Dendritic cell treated with granulocyte-macrophage colony-stimulating factor and Interleukin-4, amounts not matched to agents 40 ng/mL and 50 ng/mL, for 4 days (primary cell): ENCODE results near the gene TIGD1.
A peak's percentile ranks its signal among the peaks of the same experiment; 100 is the strongest.
"Not testable (repeated sequence)": the region's sequence is repeated elsewhere in the genome, so short reads cannot be mapped to it uniquely, and the experiment has no call there.

Source experiments
- H3K27ac Mint-ChIP-seq: one replicate; pipeline ENCODE4 v1.8.0; 2022; ENCODE audit warnings: mild to moderate bottlenecking, mixed read lengths
- H3K27me3 Mint-ChIP-seq: one replicate; pipeline ENCODE4 v1.8.0; 2022; ENCODE audit warnings: mild to moderate bottlenecking, mixed read lengths
- H3K36me3 Mint-ChIP-seq: one replicate; pipeline ENCODE4 v1.8.0; 2022; ENCODE audit warnings: low read depth, mixed read lengths
- H3K4me1 Mint-ChIP-seq: one replicate; pipeline ENCODE4 v1.8.0; 2022; ENCODE audit warnings: low read depth, mixed read lengths
- H3K4me3 Mint-ChIP-seq: one replicate; pipeline ENCODE4 v1.8.0; 2022; ENCODE audit warnings: mild to moderate bottlenecking, moderate library complexity, mixed read lengths
- H3K9me3 Mint-ChIP-seq: one replicate; pipeline ENCODE4 v1.8.0; 2022; ENCODE audit warnings: mixed read lengths
- intact Hi-C: fragments of 100-400 bp; cut with micrococcal nuclease; formaldehyde crosslinking; loops from one replicate; pipeline ENCODE4 v1.15.0; 2022

TIGD1 gene

DNA sequence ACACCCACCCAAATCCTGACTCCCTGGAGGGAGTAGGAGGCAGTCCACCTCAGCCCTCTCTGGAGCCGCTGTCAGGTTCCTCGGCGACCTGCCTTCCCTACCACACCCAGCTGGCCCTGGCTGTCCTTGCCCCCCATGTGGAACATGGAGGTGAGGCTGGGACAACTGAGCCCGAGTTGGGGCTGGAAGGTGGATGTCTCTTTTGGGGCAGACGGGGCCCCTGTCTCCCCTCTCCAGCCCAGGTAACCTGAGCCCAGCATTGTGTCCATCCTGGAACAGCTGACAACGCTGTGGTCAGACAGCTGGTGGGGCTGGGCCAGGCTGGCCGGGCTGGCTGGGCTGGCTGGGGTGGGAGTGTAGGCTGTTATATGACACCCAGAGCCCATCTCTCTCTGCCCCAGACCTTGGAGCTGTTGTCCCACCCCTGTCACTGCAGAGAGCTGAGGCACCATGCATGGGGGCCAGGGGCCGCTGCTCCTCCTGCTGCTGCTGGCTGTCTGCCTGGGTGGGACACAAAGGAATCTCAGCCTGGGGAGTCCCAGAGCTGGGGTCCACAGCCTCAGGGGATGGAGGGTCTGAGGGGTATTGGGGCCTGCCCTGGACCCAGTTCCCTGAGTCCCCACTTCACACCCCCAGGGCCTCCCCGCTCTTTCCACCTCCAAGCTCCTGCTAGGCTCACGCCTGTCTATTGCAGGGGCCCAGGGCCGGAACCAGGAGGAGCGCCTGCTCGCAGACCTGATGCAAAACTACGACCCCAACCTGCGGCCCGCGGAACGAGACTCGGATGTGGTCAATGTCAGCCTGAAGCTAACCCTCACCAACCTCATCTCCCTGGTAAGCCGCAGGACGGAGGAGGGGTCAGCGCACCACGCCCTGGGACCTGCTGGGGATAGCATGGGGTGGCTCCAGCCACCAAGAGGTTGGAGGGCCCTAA lies 10.8 kb downstream of the TIGD1 start, which contains the start of gene CHRNG:
CHRNG (plus strand) TSS at position 395 of the 934 bp plus-strand sequence; CDS start at position 451, 56 bp downstream.
- Mint-ChIP-seq H3K9me3 (peaks cover 24% of the 10 kb centered on the region), H3K4me1 (peaks cover 71% of the 10 kb centered on the region), H3K27me3 (peaks cover 1% of the 10 kb centered on the region), H3K4me3 (peak within 1 kb of the TSS; percentile 44), H3K27ac (peak within 1 kb of the TSS; percentile 78), H3K36me3 (peaks cover 32% of the 10 kb centered on the region)
- intact Hi-C loops: no loop called here

GRCh38 chr2:232538671-232539070 lies 11.7 kb downstream of the TIGD1 start:
- Mint-ChIP-seq H3K4me3 (peak overlapping the region; percentile 44), H3K4me1 (peaks cover 74% of the 10 kb centered on the region), H3K36me3 (peaks cover 23% of the 10 kb centered on the region), H3K27me3 (peaks cover 5% of the 10 kb centered on the region), H3K9me3 (peaks cover 24% of the 10 kb centered on the region), H3K27ac (peak overlapping the region; percentile 78)
- intact Hi-C loops: no loop called here

GRCh38 chr2:232537499-232537898 lies 12.9 kb downstream of the TIGD1 start:
- intact Hi-C loops: no loop called here

GRCh38 chr2:232537079-232537478 lies 13.3 kb downstream of the TIGD1 start:
- Mint-ChIP-seq H3K36me3 (peaks cover 12% of the 10 kb centered on the region), H3K4me3 (no peak overlapping the region), H3K9me3 (peaks cover 24% of the 10 kb centered on the region), H3K27me3 (peaks cover 8% of the 10 kb centered on the region), H3K4me1 (peaks cover 60% of the 10 kb centered on the region), H3K27ac (no peak overlapping the region)
- intact Hi-C loops: no loop called here

More at GRCh38 chr2:232537499-232537898, 12.9 kb downstream of the TIGD1 start:
- Mint-ChIP-seq H3K36me3 (peaks cover 12% of the 10 kb centered on the region), H3K4me3 (no peak overlapping the region), H3K4me1 (peaks cover 64% of the 10 kb centered on the region), H3K27me3 (peaks cover 8% of the 10 kb centered on the region), H3K27ac (no peak overlapping the region), H3K9me3 (peaks cover 24% of the 10 kb centered on the region)

DNA sequence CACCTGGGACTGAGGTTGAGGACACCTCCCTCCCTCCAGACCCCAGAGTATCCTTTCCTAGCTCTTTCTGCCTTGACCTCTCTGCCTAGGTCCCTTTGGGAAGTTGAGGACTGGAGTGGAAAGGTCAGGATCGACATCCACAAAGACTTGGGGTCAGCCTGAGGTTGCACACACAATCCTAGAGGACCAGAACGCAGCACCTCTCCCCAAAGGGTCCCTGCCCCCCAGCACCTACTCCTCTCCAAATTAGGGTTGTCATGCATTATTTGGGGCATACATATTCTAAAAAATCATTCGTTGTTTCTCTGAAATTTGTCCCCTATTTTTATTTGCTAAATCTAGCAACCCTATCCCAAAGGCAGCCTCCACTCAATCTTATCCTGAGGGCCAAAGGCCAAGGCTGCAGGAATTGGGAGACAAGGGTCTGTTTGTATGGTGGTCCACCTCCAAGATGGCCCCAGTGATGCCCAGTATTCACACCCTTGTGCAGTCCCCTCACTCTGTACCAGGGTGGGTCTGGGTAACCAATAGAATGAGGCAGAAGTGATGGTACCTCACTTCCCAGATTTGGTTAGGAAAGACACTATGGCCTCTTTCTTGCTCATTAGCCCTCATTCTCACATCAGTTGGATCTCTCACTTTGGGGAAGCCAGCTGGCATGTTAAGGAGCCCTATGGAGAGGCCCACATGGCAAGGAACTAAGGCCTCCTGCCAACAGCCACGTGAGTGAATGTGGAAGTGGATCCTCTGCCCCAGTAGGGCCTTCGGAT lies 14.4 kb downstream of the TIGD1 start:
- peaks cover 12% of the 10 kb centered on the region for H3K36me3 Mint-ChIP-seq
- H3K4me3 Mint-ChIP-seq: no peak overlapping the region
- H3K27ac Mint-ChIP-seq: no peak overlapping the region

DNA sequence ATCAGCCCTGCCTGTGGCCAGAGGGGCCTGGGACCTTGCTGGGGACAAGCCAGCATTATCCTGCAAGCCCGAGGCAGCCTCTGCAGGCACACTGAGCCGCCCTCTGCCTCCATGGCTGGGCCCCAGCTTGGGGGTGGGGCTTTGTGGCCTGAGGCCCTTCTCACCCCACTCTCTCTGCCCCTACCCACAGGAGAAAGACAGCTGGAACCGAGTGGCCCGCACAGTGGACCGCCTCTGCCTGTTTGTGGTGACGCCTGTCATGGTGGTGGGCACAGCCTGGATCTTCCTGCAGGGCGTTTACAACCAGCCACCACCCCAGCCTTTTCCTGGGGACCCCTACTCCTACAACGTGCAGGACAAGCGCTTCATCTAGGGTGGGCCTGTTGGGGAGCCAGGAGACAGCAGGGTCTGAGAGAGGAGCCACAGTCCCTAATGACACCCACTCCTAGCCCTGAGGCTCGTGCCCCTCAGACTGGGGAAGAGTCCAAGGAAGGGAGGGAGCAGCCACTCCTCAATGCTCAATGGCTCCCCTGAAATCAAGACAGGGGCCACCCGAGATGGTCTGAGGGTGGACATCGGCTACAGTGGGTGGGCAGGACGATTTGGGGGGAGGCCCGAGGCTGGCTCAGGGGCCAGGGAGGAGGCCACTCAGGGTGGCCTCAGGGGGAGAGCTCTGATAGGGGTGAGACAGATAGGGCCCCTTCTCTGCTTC lies 15.3 kb downstream of the TIGD1 start:
- peak overlapping the region; percentile 20 for H3K27ac Mint-ChIP-seq
- H3K9me3 Mint-ChIP-seq: peaks cover 24% of the 10 kb centered on the region
- peaks cover 18% of the 10 kb centered on the region for H3K27me3 Mint-ChIP-seq
- peaks cover 48% of the 10 kb centered on the region for H3K4me1 Mint-ChIP-seq
- intact Hi-C loops: no loop called here
- H3K4me3 Mint-ChIP-seq: no peak overlapping the region
- H3K36me3 Mint-ChIP-seq: peaks cover 12% of the 10 kb centered on the region

More for the DNA sequence above, 14.4 kb downstream of the TIGD1 start:
- intact Hi-C loops: no loop called here
- Mint-ChIP-seq H3K27me3 (peaks cover 11% of the 10 kb centered on the region), H3K4me1 (peaks cover 48% of the 10 kb centered on the region), H3K9me3 (peaks cover 24% of the 10 kb centered on the region)

GRCh38 chr2:232533944-232534710 lies 16.2 kb downstream of the TIGD1 start:
- H3K4me1 Mint-ChIP-seq: peaks cover 45% of the 10 kb centered on the region
- H3K27me3 Mint-ChIP-seq: peaks cover 16% of the 10 kb centered on the region
- H3K36me3 Mint-ChIP-seq: peaks cover 12% of the 10 kb centered on the region
- intact Hi-C loops: no loop called here
- no peak overlapping the region for H3K4me3 Mint-ChIP-seq
- H3K9me3 Mint-ChIP-seq: peaks cover 23% of the 10 kb centered on the region
- H3K27ac Mint-ChIP-seq: peak overlapping the region; percentile 20

GRCh38 chr2:232532821-232533220 lies 17.5 kb downstream of the TIGD1 start:
- intact Hi-C loops, H3K27ac Mint-ChIP-seq, H3K4me3 Mint-ChIP-seq: not testable (repeated sequence)
- H3K9me3 Mint-ChIP-seq: peaks cover 12% of the 10 kb centered on the region
- peaks cover 12% of the 10 kb centered on the region for H3K36me3 Mint-ChIP-seq
- H3K4me1 Mint-ChIP-seq: peaks cover 45% of the 10 kb centered on the region
- H3K27me3 Mint-ChIP-seq: peaks cover 28% of the 10 kb centered on the region

DNA sequence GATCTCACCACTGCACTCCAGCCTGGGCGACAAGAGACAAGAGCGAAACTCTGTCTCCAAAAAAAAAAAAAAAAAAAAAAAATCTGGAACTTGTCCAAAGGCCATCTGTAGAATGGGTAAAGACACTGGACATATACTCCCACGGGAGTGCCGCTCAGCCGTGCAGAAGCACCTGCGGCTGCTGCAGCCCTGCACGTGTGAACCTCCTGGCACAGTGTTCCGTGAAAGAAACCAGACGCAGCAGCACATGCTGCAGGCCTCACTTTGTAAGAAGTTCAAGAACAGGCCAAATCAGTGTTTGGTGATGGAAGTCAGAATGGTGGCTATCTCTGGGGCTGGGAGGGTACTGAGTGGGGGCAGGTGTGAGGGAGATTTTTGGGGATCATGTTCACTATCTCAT lies 17.9 kb downstream of the TIGD1 start:
- intact Hi-C loops: no loop called here
- Mint-ChIP-seq H3K4me3 (no peak overlapping the region), H3K27me3 (peaks cover 31% of the 10 kb centered on the region), H3K36me3 (peaks cover 12% of the 10 kb centered on the region), H3K4me1 (peaks cover 42% of the 10 kb centered on the region), H3K9me3 (peaks cover 12% of the 10 kb centered on the region), H3K27ac (no peak overlapping the region)

- intact Hi-C loops: no loop called here
- Mint-ChIP-seq H3K9me3 (no peaks in the 10 kb centered on the region), H3K4me3 (no peak overlapping the region), H3K27me3 (peaks cover 46% of the 10 kb centered on the region), H3K36me3 (no peaks in the 10 kb centered on the region), H3K27ac (peak overlapping the region; percentile 6), H3K4me1 (peaks cover 42% of the 10 kb centered on the region)
Measured at GRCh38 chr2:232530626-232531260, 19.6 kb downstream of the TIGD1 start.

GRCh38 chr2:232529806-232530547 lies 20.4 kb downstream of the TIGD1 start:
- no peak overlapping the region for H3K4me3 Mint-ChIP-seq
- H3K27ac Mint-ChIP-seq: peak overlapping the region; percentile 6
- H3K9me3 Mint-ChIP-seq: no peaks in the 10 kb centered on the region
- H3K27me3 Mint-ChIP-seq: peaks cover 51% of the 10 kb centered on the region
- H3K4me1 Mint-ChIP-seq: peaks cover 42% of the 10 kb centered on the region
- intact Hi-C loops: loop anchor here (10.0 kb wide), 1 partner anchor 625 kb away; no protein-coding TSS in a partner anchor
- H3K36me3 Mint-ChIP-seq: no peaks in the 10 kb centered on the region
